ENCODE measurements around the gene KAT5.

- TF ChIP-seq POLR2A (IDR thresholded peaks at IDR 0.05) (no peak), CTCF (IDR thresholded peaks at IDR 0.05) (no peak)
These were observed 2.4 kb downstream of the KAT5 start for GRCh38 chr11:65714433-65714832.

All from body of pancreas (tissue), 4 donors.